K562 (cell line): ENCODE results near the gene KEL. TPM values are rescaled to one million over a fixed set of nuclear protein-coding genes. Genes with fewer than 3 reads are reported as not detected.

Experiments
- BHLHE40 ChIP-seq: IDR thresholded peaks from 2 replicates; pipeline ENCODE4 v1.6.1; 2011; ENCODE audit warnings: low read length, improper control_type of control experiment
- KAT2B ChIP-seq: IDR thresholded peaks from one replicate; pipeline ENCODE4 v1.6.1; 2012; ENCODE audit warnings: low read depth, mild to moderate bottlenecking, control low read depth, inconsistent platforms, low read length, moderate library complexity
- KAT8 ChIP-seq: fragments of 450-650 bp; IDR thresholded peaks from 2 replicates; pipeline ENCODE4 v1.6.1; 2016; ENCODE audit warnings: low read depth, mild to moderate bottlenecking
- NFYB ChIP-seq: IDR thresholded peaks from 2 replicates; pipeline ENCODE4 v1.6.1; 2011; ENCODE audit warnings: mild to moderate bottlenecking, moderate library complexity; ENCODE audit not compliant: insufficient read length; ENCODE audit errors: extremely low read depth
- NR2C1 ChIP-seq, 2 experiments: fragments of 450-650 bp; IDR thresholded peaks; 2 replicates each; pipeline ENCODE4 v1.6.1; 2017; ENCODE audit warnings: mild to moderate bottlenecking in 2 of 2, antibody characterized with exemption in 1 of 2, inconsistent platforms in 1 of 2, missing compliant biosample characterization in 1 of 2, missing genetic modification characterization in 1 of 2
- RAD21 ChIP-seq, 2 experiments: fragments of 250-450 bp in 1 of 2; fragments of 450-650 bp in 1 of 2; sonication (Bioruptor Pico) in 1 of 2; formaldehyde crosslinking in 1 of 2; IDR thresholded peaks in 1 of 2; conservative IDR thresholded peaks in 1 of 2; 2 replicates each; pipeline versions ENCODE4 v1.4.0 to v1.8.0; 2020 to 2022; ENCODE audit warnings: mild to moderate bottlenecking in 2 of 2, moderate library complexity in 1 of 2
- SLC30A9 ChIP-seq: fragments of 250-450 bp; sonication (Bioruptor Pico); IDR thresholded peaks from 2 replicates; pipeline ENCODE4 v1.8.0; 2022; ENCODE audit warnings: mild to moderate bottlenecking, moderate library complexity
- SMAD4 ChIP-seq: fragments of 250-450 bp; sonication (Bioruptor Pico); conservative IDR thresholded peaks from 2 replicates; pipeline ENCODE4 v1.8.0; 2021; ENCODE audit warnings: inconsistent platforms, mild to moderate bottlenecking, moderate library complexity
- TCF7L2 ChIP-seq: fragments of 150-350 bp; IDR thresholded peaks from 2 replicates; pipeline ENCODE4 v1.6.1; 2016; ENCODE audit warnings: low read depth, mild to moderate bottlenecking, low read length, moderate library complexity
- TEAD4 ChIP-seq, 2 experiments: sonication (generic) in 1 of 2; formaldehyde crosslinking in 1 of 2; IDR thresholded peaks; 2 replicates each; pipeline versions ENCODE4 v1.6.1 to v1.8.0; 2012 to 2022; ENCODE audit warnings: borderline replicate concordance in 1 of 2, inconsistent platforms in 1 of 2, low read length in 1 of 2, mild to moderate bottlenecking in 1 of 2, missing genetic modification reagents in 1 of 2
- ZEB2 ChIP-seq: fragments of 450-650 bp; IDR thresholded peaks from 2 replicates; pipeline ENCODE4 v1.6.1; 2016
- ZNF644 ChIP-seq: fragments of 200-800 bp; sonication (Bioruptor generic); IDR thresholded peaks from 2 replicates; pipeline ENCODE4 v1.6.1; 2016; ENCODE audit warnings: low read depth, missing genetic modification characterization, missing compliant biosample characterization
- polyA plus RNA-seq, 8 experiments: library from polyadenylated mRNA; depleted of rRNA in 4 of 8; stranded (reverse) in 5 of 8; unstranded in 3 of 8; fragments of >200 nt; fragmentation: Nextera tagmentation in 2 of 8; fragmentation: Illumina TruSeq in 1 of 8; extraction: Ambion mirVana in 2 of 8; extraction: Trizol in 1 of 8; gene quantifications; 2 replicates each; pipeline versions ENCODE4 v1.2.1 to v1.2.3, GENCODE V29; 2011 to 2014; ENCODE audit warnings: inconsistent platforms in 1 of 8, missing spikeins in 1 of 8
- total RNA-seq, 7 experiments: library from RNA; depleted of rRNA in 6 of 7; stranded (reverse); fragments of >200 nt in 6 of 7; fragmentation: Illumina TruSeq in 2 of 7; extraction: Trizol in 2 of 7; gene quantifications; 2 replicates each; pipeline versions ENCODE4 v1.2.1 to v1.2.3, GENCODE V29; 2011 to 2021; ENCODE audit warnings: low replicate concordance in 1 of 7
- TF ChIP-seq, protein P1 (sequence below): fragments of 250-450 bp; sonication (Bioruptor Pico); IDR thresholded peaks from 2 replicates; pipeline ENCODE4 v1.5.0; 2020; ENCODE audit warnings: mild to moderate bottlenecking, borderline replicate concordance
- TF ChIP-seq, protein P2 (sequence below): fragments of 200-800 bp; sonication (Bioruptor generic); IDR thresholded peaks from 2 replicates; pipeline ENCODE4 v1.6.1; 2017; ENCODE audit warnings: missing genetic modification characterization, missing compliant biosample characterization

Gene KEL
- total and polyA plus RNA-seq, 9 of the 15 experiments (the other 6 are each of a cell fraction or from before 2014, with no cell fraction given): 9.0 to 47.4 (median 22.2) TPM

DNA sequence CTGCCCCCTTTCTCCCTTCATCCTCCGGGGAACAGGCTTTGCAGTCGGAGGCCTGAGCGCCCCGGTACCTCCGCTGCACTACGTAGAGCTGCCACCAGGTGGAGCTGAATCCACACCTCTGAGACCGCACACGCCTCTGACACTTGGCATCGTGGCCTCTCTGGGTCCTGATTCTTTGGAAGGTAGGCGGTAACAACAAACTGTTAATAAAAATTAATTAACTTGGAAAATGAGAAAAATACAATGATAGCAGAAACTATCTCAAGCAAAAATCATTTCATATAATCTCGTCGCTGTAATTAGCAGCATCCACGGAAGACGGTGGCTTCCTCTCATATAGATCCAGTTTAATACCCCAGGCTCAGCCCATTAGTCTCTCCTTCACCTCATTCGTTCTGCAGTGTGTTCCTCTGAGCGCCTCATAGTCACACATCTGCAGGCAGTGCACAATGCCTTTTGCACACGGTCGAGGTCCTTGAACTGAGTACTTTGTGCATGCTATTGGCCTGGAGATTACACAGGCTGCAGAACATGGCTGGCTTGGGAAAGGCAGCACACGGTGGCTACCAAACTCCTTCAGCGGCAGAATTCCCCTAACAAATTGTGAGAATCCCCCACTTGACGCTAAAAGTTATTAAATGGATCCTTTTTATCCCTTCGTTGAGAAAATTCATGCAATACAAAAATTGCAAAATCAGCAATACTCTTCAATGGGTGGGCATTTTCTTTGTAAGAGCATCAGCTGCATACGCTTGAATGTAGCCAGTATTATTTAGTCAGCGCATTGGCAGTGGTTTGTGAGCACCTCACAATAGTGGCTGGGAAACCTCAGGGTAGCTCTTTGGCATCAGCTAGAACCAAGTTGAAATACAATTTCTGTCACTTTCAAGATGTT, 46.1 kb upstream of the KEL start (continued):
- TF ChIP-seq, protein P1, sequence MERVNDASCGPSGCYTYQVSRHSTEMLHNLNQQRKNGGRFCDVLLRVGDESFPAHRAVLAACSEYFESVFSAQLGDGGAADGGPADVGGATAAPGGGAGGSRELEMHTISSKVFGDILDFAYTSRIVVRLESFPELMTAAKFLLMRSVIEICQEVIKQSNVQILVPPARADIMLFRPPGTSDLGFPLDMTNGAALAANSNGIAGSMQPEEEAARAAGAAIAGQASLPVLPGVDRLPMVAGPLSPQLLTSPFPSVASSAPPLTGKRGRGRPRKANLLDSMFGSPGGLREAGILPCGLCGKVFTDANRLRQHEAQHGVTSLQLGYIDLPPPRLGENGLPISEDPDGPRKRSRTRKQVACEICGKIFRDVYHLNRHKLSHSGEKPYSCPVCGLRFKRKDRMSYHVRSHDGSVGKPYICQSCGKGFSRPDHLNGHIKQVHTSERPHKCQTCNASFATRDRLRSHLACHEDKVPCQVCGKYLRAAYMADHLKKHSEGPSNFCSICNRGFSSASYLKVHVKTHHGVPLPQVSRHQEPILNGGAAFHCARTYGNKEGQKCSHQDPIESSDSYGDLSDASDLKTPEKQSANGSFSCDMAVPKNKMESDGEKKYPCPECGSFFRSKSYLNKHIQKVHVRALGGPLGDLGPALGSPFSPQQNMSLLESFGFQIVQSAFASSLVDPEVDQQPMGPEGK (CRISPR knock-in tag): no peak
- 0 out of 2 replicates have a peak, but pooled peaks have one; percentile 35 for TF ChIP-seq BHLHE40
- TF ChIP-seq, protein P2, sequence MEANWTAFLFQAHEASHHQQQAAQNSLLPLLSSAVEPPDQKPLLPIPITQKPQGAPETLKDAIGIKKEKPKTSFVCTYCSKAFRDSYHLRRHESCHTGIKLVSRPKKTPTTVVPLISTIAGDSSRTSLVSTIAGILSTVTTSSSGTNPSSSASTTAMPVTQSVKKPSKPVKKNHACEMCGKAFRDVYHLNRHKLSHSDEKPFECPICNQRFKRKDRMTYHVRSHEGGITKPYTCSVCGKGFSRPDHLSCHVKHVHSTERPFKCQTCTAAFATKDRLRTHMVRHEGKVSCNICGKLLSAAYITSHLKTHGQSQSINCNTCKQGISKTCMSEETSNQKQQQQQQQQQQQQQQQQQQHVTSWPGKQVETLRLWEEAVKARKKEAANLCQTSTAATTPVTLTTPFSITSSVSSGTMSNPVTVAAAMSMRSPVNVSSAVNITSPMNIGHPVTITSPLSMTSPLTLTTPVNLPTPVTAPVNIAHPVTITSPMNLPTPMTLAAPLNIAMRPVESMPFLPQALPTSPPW (CRISPR knock-in tag): no peak
- TF ChIP-seq NFYB: no peak
- no peak for TF ChIP-seq KAT2B
- TF ChIP-seq SMAD4 (CRISPR knock-in tag): no peak
- TF ChIP-seq ZNF644 (tag): no peak
- no peak for TF ChIP-seq ZEB2
- TF ChIP-seq SLC30A9 (CRISPR knock-in tag): no peak
- no peak for TF ChIP-seq TCF7L2
- no peak for TF ChIP-seq NR2C1 (IDR thresholded peaks at IDR 0.05)
- no peak for TF ChIP-seq NR2C1 (tag; IDR thresholded peaks at IDR 0.05)
- no peak for TF ChIP-seq KAT8
- peak; percentile 97 for TF ChIP-seq RAD21 (CRISPR knock-in tag; conservative IDR thresholded peaks at IDR 0.05 in 1 of 2, IDR thresholded peaks at IDR 0.05 in 1 of 2)
- TF ChIP-seq TEAD4 (IDR thresholded peaks at IDR 0.05; ENCODE audit: low read length): no peak
- no peak for TF ChIP-seq TEAD4 (CRISPR knock-in tag; IDR thresholded peaks at IDR 0.05; ENCODE audit: borderline replicate concordance)
